ENCODE measurements around the gene PLP2. TPM values are rescaled to one million over a fixed set of nuclear protein-coding genes. Genes with fewer than 3 reads are reported as not detected.

The PLP2 gene
- total RNA-seq, 1 donor from 2014 or later, result 84.9 TPM

DNA sequence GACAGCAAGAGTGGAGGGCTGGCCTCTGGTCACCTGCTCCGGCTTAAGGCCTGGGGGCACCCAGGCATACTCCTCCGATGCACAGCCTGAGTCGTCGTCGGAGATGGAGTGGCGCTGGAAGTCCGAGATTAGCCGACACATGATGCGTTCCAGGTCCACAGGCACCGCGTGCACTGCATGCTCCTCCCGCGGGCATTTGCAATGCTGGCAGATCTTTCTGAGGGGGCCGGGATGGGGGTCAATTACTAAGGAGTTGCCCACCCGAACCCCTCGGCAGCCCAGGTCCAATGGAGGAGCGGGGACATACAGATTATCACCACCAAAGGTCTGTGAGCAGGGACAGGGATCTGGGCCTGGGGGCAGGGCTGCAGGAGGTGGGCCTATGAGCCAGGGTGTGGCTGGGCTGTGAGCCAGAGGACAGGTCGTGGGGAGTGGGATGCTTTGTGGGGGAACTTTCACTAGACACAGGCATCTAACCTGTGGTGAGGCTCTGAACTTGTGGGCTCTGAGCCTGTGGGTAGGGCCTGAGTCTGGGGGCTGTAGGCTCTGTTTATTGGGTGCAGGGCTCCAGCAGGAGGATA lies 12.1 kb downstream of the PLP2 start:
- no peak for DNase-seq (ENCODE audit: low spot score)
- intact Hi-C loops (cut with DNase I), result loop anchor here (2.0 kb wide), 1 partner anchor 19 kb away; no protein-coding TSS in a partner anchor

DNA sequence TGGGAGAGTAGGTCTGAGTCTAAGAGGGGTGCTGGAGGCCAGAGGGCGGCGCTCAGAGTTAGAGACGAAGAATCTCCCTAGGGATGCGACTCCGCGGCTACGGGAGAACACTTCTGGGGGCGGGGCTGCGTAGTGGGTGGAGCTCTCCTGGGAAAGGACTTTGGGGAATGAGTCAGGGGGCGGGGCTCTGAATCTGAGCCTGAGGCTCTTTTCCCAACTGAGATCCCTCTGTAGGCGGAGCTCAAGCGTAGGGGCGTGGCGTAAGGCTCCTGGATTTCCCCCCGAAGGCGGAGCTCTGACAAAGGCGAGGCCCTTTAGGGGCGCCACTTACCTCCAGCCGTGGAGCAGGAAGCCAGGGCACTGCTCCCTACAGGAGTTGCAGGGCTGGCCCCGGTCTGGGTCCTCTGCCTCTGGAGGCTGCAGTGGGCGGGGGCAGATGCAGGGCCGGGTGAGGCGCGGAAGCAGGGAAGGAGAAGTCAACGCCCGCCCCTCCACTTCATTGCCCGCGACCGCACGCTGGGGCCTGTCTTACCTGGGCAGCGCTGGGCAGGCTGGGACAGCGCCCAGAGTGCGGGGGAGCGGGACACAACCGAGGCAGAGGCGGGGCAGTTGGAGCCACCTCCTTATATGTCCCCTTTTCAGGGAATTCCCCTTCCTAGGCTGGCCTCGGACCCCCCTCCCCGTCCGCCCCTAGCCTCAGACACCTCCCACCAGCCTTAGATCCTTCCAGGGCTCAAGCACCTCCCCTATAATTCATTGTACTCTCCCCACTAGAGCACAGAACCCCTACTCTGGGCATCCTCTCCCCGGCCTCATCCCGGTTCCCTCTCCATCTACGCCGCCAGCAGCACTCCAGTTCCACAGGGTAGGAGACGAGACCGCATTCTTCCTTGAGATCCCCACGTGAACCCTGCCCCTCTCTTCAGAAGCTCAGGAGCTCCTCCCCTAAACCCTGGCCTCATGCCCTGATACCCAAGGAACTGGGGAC lies 12.9 kb downstream of the PLP2 start:
- DNase-seq (ENCODE audit: low spot score), result peak; percentile 92
- intact Hi-C loops (cut with DNase I), result loop anchor here (2.0 kb wide), 1 partner anchor 20 kb away; no protein-coding TSS in a partner anchor

DNA sequence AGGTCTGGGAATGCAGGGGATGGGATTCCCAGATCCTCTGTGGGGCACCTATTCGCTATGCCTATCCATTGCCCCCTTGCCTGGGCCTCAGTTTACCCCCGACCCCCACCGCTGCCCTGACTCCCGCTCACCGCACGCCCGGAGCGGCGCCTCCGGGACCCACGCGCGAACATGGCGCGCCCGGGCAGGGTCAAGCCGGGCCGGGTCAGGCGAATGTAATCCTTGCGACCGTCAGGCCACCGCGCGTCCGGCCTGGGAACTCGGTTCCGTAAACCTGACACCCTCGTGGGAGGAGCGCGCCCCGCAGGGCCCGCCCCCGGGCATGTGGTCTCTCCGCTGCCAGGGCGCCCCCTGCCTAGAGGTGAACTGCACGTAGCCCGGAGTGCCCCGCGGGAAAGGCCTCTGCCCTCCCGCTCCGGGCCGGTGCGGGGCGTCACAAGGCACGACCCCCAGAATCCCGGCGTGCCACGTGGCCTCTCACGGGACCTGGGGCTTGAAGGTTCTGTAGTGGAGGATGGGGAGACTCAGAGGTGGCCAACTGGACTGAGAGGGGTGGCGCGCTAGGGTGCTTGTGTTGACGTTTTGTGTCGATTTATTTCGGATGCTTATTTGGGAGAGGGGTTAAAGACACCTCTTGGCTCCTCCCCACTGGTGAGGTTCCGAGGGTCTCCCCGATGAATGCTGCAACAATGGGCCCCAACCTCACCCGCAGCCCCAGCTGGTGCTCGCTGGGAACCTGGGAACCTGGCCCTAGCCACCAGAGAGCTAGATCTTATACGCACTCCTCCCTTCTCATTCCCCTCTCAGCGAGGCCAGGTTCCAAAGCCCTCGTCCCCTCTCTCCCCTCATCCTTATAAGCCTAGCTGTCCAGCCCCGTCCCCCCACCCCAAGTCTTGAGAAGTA lies 14.7 kb downstream of the PLP2 start, which contains the start of gene PRICKLE3:
Gene PRICKLE3, minus strand, starts transcription at position 249 of the 903 bp plus-strand sequence. Its CDS starts 76 bp downstream, at position 173.
- intact Hi-C loops (cut with DNase I), result no loop called here
- DNase-seq (ENCODE audit: low spot score), result peak; percentile 90

- intact Hi-C loops (cut with DNase I), result no loop called here
- DNase-seq (ENCODE audit: low spot score), result no peak
Observed at GRCh38 chrX:49187028-49187394, 15.3 kb downstream of the PLP2 start.

DNA sequence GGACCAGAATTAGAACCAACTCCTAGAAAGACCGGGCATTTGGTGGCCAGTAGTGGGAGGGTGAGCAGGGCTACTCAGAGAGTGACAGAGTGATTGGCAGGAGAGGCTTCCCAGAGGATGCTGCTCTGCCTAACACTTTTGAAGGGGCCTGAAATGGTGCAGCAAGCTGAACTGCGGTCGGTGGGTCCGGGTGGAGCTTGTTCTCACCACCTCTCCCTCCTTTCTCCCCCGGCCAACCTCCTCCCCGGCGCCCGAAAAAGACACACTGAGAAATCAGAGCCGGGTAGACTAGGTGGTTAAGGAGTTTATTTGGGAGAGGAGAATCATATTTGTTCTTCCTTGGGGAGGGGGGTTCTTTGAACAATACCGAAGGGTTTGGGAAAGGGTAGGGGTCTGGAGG lies 15.8 kb downstream of the PLP2 start:
- intact Hi-C loops (cut with DNase I), result no loop called here
- no peak for DNase-seq (ENCODE audit: low spot score)

DNA sequence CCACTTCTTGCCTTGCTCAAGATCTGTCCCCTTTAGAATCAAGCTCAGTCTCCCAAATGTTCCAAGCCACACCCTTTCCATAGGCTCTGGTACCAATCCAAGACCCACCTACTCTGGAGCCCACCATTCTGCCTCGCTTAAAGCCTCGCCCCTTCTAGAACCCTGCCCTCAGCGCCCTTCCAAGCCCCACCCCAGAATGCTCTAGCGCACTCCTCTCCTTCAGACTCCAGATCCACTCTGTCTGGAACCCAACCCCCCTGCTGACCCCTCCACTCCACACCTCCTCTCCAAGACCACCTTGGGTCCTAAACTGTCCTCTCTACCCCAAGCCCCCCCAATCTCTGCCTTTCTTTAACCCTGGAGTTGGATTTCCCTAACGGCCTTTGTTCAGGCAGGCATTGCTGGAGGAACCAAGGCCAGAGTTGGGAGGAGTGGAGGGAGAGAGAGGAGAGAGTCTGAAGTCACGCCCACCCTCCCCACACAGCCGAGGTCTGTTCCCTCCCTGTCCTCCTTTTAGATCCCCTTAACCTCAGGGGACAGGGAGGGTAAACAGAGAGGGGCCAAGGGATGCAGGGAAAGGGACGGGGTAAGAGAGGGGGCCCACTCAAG lies 16.9 kb downstream of the PLP2 start:
- no peak for DNase-seq (ENCODE audit: low spot score)
- intact Hi-C loops (cut with DNase I), result no loop called here

- DNase-seq (ENCODE audit: low spot score), result no peak
- intact Hi-C loops (cut with DNase I), result no loop called here
Observed at GRCh38 chrX:49189606-49190005, 17.9 kb downstream of the PLP2 start.

GRCh38 chrX:49190821-49191573 lies 19.3 kb downstream of the PLP2 start:
- peak; percentile 93 for DNase-seq (ENCODE audit: low spot score)
- intact Hi-C loops (cut with DNase I), result no loop called here

GRCh38 chrX:49191574-49192011 lies 19.9 kb downstream of the PLP2 start:
- DNase-seq (ENCODE audit: low spot score), result no peak
- intact Hi-C loops (cut with DNase I), result no loop called here

- intact Hi-C loops (cut with DNase I), result no loop called here
- DNase-seq (ENCODE audit: low spot score), result no peak
Observed at GRCh38 chrX:49192722-49193328, 21.1 kb downstream of the PLP2 start.

DNA sequence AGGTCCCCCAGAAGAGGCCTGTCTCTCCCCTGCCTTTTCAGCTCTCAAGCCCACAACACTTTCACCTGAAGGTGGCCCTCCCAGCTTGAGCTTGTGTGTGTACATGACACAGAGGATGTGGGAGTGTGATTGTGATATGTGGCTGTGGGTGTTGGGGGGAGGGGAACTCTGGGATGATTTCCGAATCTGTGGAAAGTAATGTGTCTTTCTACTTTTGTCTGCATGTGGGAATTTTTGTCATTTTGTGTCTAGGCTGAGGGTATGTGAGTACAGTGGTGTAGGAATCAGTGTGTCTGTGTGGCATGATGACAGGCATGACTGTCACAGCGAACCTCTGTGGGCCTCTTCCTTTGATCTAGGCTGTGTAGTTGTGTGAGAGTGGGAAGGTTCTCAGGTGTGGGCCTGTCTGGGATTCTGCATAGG lies 21.9 kb downstream of the PLP2 start:
- no peak for DNase-seq (ENCODE audit: low spot score)
- intact Hi-C loops (cut with DNase I), result no loop called here

DNA sequence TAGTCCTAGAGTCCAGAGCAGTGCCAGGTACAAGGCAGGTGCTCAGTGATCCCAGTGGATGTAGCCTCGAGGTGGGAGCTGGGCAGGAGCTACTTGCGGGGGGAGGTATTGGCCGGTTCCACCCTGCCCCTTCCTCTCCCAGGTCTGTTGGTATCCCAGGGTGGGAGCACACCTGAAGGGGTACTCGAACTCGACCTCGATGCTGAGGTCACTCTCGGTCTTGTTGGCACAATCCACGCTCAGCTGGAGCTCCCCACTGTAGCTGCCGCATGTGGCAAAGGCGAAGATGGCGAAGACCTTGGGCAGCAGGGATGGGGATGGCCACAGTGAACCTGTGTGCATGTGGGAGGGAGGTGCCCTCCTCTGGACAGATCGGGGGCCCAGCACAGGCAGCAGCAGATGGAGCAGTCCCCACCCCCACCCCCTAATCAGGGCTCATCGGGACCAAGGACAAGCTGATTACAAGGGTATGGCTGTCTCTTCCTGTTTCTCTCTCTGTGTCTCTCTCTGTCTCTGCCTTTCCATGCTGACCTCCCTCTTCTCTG lies 25.9 kb downstream of the PLP2 start:
- intact Hi-C loops (cut with DNase I), result no loop called here
- no peak for DNase-seq (ENCODE audit: low spot score)

- DNase-seq (ENCODE audit: low spot score), result no peak
- intact Hi-C loops (cut with DNase I), result no loop called here
Observed at GRCh38 chrX:49198540-49199314, 27.0 kb downstream of the PLP2 start.

DNA sequence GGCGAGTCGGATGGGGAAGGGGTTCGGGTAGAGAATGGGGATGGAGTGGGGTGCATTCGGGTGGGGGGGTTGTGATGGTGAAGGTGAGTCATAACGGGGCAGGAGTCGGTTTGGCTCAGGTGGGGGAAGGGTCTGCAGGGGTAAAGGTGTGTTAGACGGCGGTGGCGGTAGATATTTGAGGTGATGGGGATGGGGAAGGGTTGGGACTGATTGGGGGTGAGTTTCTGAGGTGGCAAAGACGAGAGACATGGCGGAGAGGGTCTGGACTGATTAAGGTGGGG lies 27.6 kb downstream of the PLP2 start:
- intact Hi-C loops (cut with DNase I), result no loop called here
- DNase-seq (ENCODE audit: low spot score), result no peak

GRCh38 chrX:49199906-49200771 lies 28.4 kb downstream of the PLP2 start, which contains the start of gene SYP:
Gene SYP (minus strand): TSS chrX:49200193. CDS start chrX:49200186, 7 bp downstream.
- intact Hi-C loops (cut with DNase I), result loop anchor here (5.0 kb wide), 1 partner anchor 67 kb away; the partner anchor contains the start of gene PPP1R3F
- peak; percentile 92 for DNase-seq (ENCODE audit: low spot score)

- intact Hi-C loops (cut with DNase I), result loop anchor here (5.0 kb wide), 1 partner anchor 65 kb away; the partner anchor contains the start of gene PPP1R3F
- no peak for DNase-seq (ENCODE audit: low spot score)
Observed at GRCh38 chrX:49202022-49202421, 30.3 kb downstream of the PLP2 start.
